Thoracic aorta (tissue), 2 donors: ENCODE results near the gene TEX28. TPM values are rescaled to one million over a fixed set of nuclear protein-coding genes. Genes with fewer than 3 reads are reported as not detected.

Experiments
- ATAC-seq: fragments of 150-250 bp; one replicate; pipeline ENCODE4 v1.8.0; 2017; ENCODE audit warnings: low read depth; ENCODE audit not compliant: insufficient number of reproducible peaks, low FRiP score
- DNase-seq: peaks from one replicate; pipeline ENCODE4 v3.0.0-alpha.2; 2020; ENCODE audit warnings: low spot score
- H3K27ac ChIP-seq, 2 donors: fragments of 200-600 bp; sonication (generic); 1 replicate in 1 of 2; 2 replicates in 1 of 2; pipeline ENCODE4 v1.5.1; 2016; ENCODE audit warnings: mild to moderate bottlenecking in 2 of 2, moderate library complexity in 2 of 2
- H3K27me3 ChIP-seq: fragments of 200-600 bp; sonication (generic); replicated peaks from 2 replicates; pipeline ENCODE4 v1.6.0; 2016; ENCODE audit warnings: mild to moderate bottlenecking; ENCODE audit not compliant: insufficient read depth
- H3K36me3 ChIP-seq: fragments of 200-600 bp; sonication (generic); one replicate; pipeline ENCODE4 v1.5.1; 2016
- H3K4me1 ChIP-seq, 2 donors: fragments of 200-600 bp; sonication (generic); 1 replicate in 1 of 2; 2 replicates in 1 of 2; pipeline versions ENCODE4 v1.5.1 to v1.6.0; 2016; ENCODE audit warnings: low read depth in 2 of 2, mild to moderate bottlenecking in 1 of 2; ENCODE audit not compliant: control insufficient read depth in 1 of 2
- H3K4me3 ChIP-seq: fragments of 200-600 bp; sonication (generic); 2 replicates; pipeline ENCODE4 v1.5.1; 2016; ENCODE audit warnings: mild to moderate bottlenecking
- H3K9me3 ChIP-seq: fragments of 200-600 bp; sonication (generic); 2 replicates; pipeline ENCODE4 v1.5.1; 2016
- total RNA-seq, 2 donors: library from RNA; depleted of rRNA; stranded (reverse); fragments of >200 nt; gene quantifications; one replicate each; pipeline versions ENCODE4 v1.1.0 to v1.2.3, GENCODE V29; 2016
- TF ChIP-seq, protein P1 (sequence below): fragments of 200-600 bp; sonication (generic); IDR thresholded peaks from one replicate; pipeline ENCODE4 v1.5.1; 2019; ENCODE audit warnings: antibody characterized with exemption

Gene TEX28
- total RNA-seq, 2 donors from 2014 or later: not detected

DNA sequence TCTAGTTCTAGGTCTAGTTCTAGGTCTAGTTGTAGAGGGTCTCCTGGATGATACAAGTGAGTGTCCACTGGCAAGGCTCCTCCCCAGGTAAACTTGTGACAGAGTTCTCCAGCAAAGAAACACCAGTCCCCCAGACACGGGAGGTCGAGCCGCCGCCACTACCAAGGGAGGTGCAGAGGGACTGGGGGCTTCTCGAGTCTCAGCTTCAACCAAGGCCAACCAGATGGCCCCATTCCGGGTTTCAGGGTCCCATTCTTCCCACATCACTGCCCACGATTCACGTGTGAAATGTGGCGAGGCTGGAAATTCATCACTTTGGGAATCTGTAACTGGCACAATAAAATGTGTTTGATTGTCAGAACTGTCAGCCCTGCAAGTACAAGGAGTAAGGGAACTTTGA, 38.2 kb upstream of the TEX28 start:
- DNase-seq (no peak), ATAC-seq (no peak)
- Histone ChIP-seq H3K4me3 (no peak overlapping the region), H3K27me3 (no peaks in the 10 kb centered on the region), H3K36me3 (no peaks in the 10 kb centered on the region), H3K9me3 (no peaks in the 10 kb centered on the region), H3K4me1 (no peaks in the 10 kb centered on the region), H3K27ac (no peak overlapping the region)
- TF ChIP-seq, protein P1, sequence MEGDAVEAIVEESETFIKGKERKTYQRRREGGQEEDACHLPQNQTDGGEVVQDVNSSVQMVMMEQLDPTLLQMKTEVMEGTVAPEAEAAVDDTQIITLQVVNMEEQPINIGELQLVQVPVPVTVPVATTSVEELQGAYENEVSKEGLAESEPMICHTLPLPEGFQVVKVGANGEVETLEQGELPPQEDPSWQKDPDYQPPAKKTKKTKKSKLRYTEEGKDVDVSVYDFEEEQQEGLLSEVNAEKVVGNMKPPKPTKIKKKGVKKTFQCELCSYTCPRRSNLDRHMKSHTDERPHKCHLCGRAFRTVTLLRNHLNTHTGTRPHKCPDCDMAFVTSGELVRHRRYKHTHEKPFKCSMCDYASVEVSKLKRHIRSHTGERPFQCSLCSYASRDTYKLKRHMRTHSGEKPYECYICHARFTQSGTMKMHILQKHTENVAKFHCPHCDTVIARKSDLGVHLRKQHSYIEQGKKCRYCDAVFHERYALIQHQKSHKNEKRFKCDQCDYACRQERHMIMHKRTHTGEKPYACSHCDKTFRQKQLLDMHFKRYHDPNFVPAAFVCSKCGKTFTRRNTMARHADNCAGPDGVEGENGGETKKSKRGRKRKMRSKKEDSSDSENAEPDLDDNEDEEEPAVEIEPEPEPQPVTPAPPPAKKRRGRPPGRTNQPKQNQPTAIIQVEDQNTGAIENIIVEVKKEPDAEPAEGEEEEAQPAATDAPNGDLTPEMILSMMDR: no peak

DNA sequence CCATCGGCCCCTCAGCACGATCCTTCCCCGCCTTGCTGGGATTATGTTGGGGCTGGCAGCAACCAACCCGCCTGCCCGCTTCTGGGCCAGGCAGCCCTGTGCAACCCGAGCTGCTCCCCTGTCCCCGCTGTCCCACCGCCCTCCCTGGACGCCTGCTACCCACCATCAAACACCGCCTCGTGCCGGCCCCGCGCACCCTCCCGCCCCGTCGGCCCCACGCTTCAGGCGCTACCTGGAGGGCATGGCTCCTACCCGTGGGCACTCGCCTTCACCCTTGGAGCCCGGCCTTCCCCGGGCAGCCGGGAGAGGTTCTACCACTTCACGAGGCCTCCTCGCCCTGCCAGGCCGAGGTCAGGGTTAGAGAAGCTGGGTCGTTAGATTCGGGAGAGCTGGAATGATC, 37.6 kb upstream of the TEX28 start:
- Histone ChIP-seq H3K27ac (no peak overlapping the region), H3K9me3 (no peaks in the 10 kb centered on the region), H3K4me3 (no peak overlapping the region), H3K4me1 (peaks cover under 1 to 5% of the 10 kb centered on the region in 2 donors), H3K36me3 (no peaks in the 10 kb centered on the region), H3K27me3 (no peaks in the 10 kb centered on the region)
- ATAC-seq (no peak), DNase-seq (no peak)
- TF ChIP-seq, protein P1: no peak

DNA sequence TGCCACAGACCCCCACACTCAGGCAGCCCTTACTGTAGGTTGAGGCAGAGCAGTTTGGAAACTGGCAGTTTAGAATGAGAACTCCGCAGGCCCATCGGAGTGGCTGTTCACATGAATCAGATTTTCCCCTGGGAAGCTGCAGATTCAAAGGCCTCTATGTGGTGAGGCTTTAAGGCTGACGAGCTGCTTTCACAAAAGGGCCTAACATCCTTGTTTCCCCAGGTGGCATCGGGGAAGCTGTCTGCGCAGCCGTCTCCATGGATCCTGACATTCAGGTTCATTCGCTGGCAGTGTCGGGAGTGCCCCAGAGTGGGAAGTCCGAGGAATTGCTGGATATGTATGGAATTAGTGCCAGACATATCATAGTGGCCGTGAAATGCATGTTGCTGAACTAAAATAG, 34.4 kb upstream of the TEX28 start:
- no peaks in the 10 kb centered on the region for H3K9me3 ChIP-seq
- DNase-seq: no peak
- H3K27me3 ChIP-seq: no peaks in the 10 kb centered on the region
- no peak overlapping the region for H3K4me3 ChIP-seq
- H3K36me3 ChIP-seq: no peaks in the 10 kb centered on the region
- TF ChIP-seq, protein P1: no peak
- H3K4me1 ChIP-seq: peaks cover 4 to 30% of the 10 kb centered on the region in 2 donors
- ATAC-seq: no peak
- no peak overlapping the region for H3K27ac ChIP-seq

DNA sequence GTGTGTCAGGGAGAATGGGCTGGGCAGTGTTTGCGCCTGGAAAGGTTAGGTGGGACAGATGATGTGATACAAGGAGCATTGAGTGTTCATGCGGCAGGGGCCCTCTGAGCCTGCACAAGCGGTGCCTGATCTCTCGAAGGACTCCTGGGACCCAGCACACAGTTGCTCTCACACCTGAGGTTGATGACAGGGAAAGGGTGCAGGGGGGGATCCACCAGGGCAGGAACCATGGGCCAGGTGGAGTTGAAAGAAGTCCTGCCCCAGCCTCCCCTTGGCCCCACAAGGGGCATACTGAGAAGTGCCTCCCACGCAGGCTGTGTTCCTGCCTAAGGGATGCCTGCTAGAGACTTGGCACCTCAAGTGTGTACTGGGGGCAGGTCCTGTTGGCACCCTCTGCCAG, 33.7 kb upstream of the TEX28 start:
- no peaks in the 10 kb centered on the region for H3K27me3 ChIP-seq
- H3K4me3 ChIP-seq: no peak overlapping the region
- no peak overlapping the region for H3K27ac ChIP-seq
- ATAC-seq (no peak), DNase-seq (no peak)
- H3K36me3 ChIP-seq: no peaks in the 10 kb centered on the region
- H3K9me3 ChIP-seq: no peaks in the 10 kb centered on the region
- TF ChIP-seq, protein P1: no peak
- H3K4me1 ChIP-seq: peaks cover 4 to 30% of the 10 kb centered on the region in 2 donors

DNA sequence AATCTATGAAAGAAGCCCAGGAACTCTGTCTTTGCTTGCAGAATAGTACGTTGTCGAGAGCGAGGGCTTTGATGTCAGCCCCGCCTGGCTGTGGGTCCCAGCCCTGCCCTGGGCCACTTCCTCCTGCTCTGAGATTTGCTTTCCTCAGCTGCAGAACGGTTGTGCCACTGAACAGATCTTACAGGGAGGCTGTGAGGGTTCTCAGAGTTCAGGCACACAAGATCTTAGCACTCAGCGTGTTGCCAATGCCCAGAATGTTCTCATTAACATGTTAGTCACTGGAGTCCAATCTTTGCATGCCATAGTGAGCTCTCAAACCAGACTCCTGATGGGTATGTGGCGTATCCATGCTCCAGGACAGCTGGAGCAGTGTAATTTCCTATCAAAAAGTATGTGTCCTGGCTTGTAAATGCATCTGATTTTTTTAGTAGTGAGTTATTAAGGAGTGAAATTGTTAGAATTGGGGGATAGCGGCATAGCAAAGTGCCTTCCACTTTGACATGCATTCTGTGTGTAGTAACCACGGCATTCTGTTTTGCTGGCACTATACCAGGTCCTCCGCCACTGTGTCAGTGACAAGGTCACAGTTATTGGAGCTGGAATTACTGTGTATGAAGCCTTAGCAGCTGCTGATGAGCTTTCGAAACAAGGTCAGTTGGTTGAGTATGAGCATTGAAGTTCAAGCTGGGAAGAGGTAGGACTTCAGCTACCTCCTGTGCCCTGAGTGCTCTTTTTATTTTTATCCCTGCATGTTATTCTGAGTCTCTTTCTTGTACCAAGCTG, 32.3 kb upstream of the TEX28 start:
- H3K4me1 ChIP-seq: peaks cover 4 to 30% of the 10 kb centered on the region in 2 donors
- no peaks in the 10 kb centered on the region for H3K9me3 ChIP-seq
- no peaks in the 10 kb centered on the region for H3K36me3 ChIP-seq
- TF ChIP-seq, protein P1: no peak
- ATAC-seq (no peak), DNase-seq (no peak)
- H3K27ac ChIP-seq: no peak overlapping the region
- H3K4me3 ChIP-seq: no peak overlapping the region
- no peaks in the 10 kb centered on the region for H3K27me3 ChIP-seq
